ENCODE measurements around the gene CUL2. TPM values are rescaled to one million over a fixed set of nuclear protein-coding genes. Genes with fewer than 3 reads are reported as not detected.
"Not testable (repeated sequence)": the region's sequence is repeated elsewhere in the genome, so short reads cannot be mapped to it uniquely, and the experiment has no call there.

The CUL2 gene
- total RNA-seq, 1 donor: 34.1 TPM

- no peak for DNase-seq (ENCODE audit: low read depth)
- TF ChIP-seq, protein P1, sequence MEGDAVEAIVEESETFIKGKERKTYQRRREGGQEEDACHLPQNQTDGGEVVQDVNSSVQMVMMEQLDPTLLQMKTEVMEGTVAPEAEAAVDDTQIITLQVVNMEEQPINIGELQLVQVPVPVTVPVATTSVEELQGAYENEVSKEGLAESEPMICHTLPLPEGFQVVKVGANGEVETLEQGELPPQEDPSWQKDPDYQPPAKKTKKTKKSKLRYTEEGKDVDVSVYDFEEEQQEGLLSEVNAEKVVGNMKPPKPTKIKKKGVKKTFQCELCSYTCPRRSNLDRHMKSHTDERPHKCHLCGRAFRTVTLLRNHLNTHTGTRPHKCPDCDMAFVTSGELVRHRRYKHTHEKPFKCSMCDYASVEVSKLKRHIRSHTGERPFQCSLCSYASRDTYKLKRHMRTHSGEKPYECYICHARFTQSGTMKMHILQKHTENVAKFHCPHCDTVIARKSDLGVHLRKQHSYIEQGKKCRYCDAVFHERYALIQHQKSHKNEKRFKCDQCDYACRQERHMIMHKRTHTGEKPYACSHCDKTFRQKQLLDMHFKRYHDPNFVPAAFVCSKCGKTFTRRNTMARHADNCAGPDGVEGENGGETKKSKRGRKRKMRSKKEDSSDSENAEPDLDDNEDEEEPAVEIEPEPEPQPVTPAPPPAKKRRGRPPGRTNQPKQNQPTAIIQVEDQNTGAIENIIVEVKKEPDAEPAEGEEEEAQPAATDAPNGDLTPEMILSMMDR (IDR thresholded peaks at IDR 0.05; ENCODE audit: insufficient read depth, low read length): no peak
These were observed 39.6 kb downstream of the CUL2 start for GRCh38 chr10:35050568-35050967.

GRCh38 chr10:35046074-35046473, 44.1 kb downstream of the CUL2 start:
- TF ChIP-seq, protein P1 (IDR thresholded peaks at IDR 0.05; ENCODE audit: insufficient read depth, low read length): no peak
- H3K4me3 ChIP-seq (ENCODE audit: low read depth, low read length): no peak overlapping the region
- DNase-seq (ENCODE audit: low read depth): no peak

More at GRCh38 chr10:35050568-35050967, 39.6 kb downstream of the CUL2 start:
- no peak overlapping the region for H3K4me3 ChIP-seq (ENCODE audit: low read depth, low read length)

GRCh38 chr10:35045275-35045674, 44.9 kb downstream of the CUL2 start:
- not testable (repeated sequence) for H3K4me3 ChIP-seq (ENCODE audit: low read depth, low read length); DNase-seq (ENCODE audit: low read depth)

DNA sequence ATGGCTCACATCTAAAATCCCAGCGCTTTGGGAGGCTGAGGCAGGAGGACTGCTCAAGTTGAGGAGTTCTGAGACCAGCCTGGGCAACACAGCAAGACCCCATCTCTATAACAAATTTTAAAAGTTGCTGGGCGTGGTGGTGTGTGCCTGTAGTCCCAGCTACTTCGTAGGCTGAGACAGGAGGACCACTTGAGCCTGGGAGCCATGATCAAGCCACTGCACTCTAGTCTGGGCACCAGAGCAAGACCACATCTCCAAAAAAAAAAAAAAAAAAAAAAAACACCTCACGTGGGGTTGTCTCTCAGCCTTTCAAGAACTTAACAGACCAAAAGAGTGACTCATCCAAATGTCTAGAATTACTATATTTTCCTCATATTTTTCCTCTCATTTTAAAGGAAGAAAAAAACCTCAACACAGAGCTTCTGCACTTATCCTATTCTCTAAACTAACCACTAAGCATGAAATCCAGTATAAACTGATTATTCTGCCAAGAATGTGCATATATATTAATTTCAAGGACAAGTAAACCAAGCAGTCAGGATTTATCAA, 46.3 kb downstream of the CUL2 start:
- no peak overlapping the region for H3K4me3 ChIP-seq (ENCODE audit: low read depth, low read length)
- TF ChIP-seq, protein P1 (IDR thresholded peaks at IDR 0.05; ENCODE audit: insufficient read depth, low read length): no peak
- DNase-seq (ENCODE audit: low read depth): no peak

GRCh38 chr10:35042783-35043182, 47.4 kb downstream of the CUL2 start:
- TF ChIP-seq, protein P1 (IDR thresholded peaks at IDR 0.05; ENCODE audit: insufficient read depth, low read length): no peak
- DNase-seq (ENCODE audit: low read depth): no peak
- no peak overlapping the region for H3K4me3 ChIP-seq (ENCODE audit: low read depth, low read length)

- no peak for DNase-seq (ENCODE audit: low read depth)
- TF ChIP-seq, protein P1 (IDR thresholded peaks at IDR 0.05; ENCODE audit: insufficient read depth, low read length): no peak
- H3K4me3 ChIP-seq (ENCODE audit: low read depth, low read length): no peak overlapping the region
These were observed 48.6 kb downstream of the CUL2 start for GRCh38 chr10:35041502-35041879.

- peak; percentile 84 for DNase-seq (ENCODE audit: low read depth)
- H3K4me3 ChIP-seq (ENCODE audit: low read depth, low read length): no peak overlapping the region
- TF ChIP-seq, protein P1 (IDR thresholded peaks at IDR 0.05; ENCODE audit: insufficient read depth, low read length): no peak
These were observed 49.2 kb downstream of the CUL2 start for GRCh38 chr10:35040760-35041501.
